ENCODE measurements around the gene DMXL2.

DMXL2 gene

DNA sequence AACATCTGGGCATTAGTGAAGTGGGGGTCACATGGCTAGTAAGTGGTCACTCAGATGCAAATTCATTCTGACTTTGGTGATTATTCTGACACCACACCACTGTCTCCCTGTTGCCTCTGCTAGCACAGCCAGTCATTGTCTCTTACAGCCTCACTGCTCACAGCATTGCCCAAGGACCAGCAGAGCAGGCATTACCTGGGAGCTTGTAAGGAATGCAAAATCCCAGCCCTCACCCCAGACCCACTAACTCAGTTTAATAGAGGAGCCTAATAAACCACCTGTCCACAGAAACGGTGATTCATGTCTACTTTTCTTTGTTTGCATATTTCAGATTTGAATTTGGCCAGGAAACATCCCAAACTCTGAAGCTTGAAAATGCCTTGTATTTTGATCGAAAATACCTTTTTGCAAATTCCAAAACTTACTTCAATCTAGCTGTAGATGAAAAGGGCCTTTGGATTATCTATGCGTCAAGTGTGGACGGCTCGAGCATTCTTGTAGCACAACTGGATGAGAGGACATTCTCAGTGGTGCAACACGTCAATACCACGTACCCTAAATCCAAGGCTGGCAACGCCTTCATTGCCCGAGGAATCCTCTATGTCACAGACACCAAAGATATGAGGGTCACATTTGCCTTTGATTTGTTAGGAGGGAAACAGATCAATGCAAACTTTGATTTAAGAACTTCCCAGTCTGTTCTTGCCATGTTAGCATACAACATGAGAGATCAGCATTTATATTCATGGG lies 218.4 kb downstream of the DMXL2 start:
- H3K4me3 ChIP-seq (ENCODE audit: low read length), result no peak overlapping the region
- no peak for DNase-seq (ENCODE audit: low read depth)
- TF ChIP-seq, protein P1, sequence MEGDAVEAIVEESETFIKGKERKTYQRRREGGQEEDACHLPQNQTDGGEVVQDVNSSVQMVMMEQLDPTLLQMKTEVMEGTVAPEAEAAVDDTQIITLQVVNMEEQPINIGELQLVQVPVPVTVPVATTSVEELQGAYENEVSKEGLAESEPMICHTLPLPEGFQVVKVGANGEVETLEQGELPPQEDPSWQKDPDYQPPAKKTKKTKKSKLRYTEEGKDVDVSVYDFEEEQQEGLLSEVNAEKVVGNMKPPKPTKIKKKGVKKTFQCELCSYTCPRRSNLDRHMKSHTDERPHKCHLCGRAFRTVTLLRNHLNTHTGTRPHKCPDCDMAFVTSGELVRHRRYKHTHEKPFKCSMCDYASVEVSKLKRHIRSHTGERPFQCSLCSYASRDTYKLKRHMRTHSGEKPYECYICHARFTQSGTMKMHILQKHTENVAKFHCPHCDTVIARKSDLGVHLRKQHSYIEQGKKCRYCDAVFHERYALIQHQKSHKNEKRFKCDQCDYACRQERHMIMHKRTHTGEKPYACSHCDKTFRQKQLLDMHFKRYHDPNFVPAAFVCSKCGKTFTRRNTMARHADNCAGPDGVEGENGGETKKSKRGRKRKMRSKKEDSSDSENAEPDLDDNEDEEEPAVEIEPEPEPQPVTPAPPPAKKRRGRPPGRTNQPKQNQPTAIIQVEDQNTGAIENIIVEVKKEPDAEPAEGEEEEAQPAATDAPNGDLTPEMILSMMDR (conservative IDR thresholded peaks at IDR 0.05; ENCODE audit: low read length), result no peak

- TF ChIP-seq, protein P1 (conservative IDR thresholded peaks at IDR 0.05; ENCODE audit: low read length), result peak; percentile 83
- H3K4me3 ChIP-seq (ENCODE audit: low read length), result no peak overlapping the region
- peak; percentile 48 for DNase-seq (ENCODE audit: low read depth)
These were observed 219.3 kb downstream of the DMXL2 start for GRCh38 chr15:51403072-51403878.

GRCh38 chr15:51401872-51402517 lies 220.6 kb downstream of the DMXL2 start:
- peak; percentile 48 for DNase-seq (ENCODE audit: low read depth)
- TF ChIP-seq, protein P1 (conservative IDR thresholded peaks at IDR 0.05; ENCODE audit: low read length), result peak; percentile 78
- H3K4me3 ChIP-seq (ENCODE audit: low read length), result no peak overlapping the region

DNA sequence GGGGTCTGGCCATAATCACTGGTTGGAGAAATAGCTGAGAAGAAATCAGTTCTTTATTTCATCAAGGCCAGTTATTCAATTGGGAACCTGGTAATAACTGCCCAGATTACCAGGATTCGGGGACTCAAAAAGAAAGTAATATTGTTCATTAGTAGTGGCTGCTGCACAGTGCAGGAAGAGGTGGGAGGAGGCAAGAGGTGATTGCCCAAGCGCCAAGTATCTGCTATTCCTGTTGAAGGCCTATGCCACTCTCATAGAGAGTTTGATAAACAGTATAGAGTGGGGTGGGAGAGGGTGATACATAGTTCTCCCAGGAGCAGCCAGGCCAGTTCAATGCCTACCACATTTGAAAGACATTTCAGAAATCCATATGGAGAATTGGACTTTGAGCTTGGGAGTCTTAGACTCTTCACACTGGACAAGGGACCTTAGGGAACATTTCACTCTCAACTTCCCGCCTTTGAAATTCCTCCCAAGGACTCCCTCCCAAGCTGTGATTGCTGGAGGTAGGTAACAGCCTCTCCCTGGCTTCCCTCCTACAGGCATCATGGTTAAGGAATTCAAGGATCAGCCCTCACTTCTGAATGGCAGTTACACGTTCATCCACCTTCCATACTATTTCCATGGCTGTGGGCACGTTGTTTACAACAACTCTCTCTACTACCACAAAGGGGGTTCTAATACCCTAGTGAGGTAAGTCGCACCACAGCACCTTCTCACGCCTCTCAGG lies 221.4 kb downstream of the DMXL2 start:
- TF ChIP-seq, protein P1 (conservative IDR thresholded peaks at IDR 0.05; ENCODE audit: low read length), result no peak
- DNase-seq (ENCODE audit: low read depth), result no peak
- no peak overlapping the region for H3K4me3 ChIP-seq (ENCODE audit: low read length)

DNA sequence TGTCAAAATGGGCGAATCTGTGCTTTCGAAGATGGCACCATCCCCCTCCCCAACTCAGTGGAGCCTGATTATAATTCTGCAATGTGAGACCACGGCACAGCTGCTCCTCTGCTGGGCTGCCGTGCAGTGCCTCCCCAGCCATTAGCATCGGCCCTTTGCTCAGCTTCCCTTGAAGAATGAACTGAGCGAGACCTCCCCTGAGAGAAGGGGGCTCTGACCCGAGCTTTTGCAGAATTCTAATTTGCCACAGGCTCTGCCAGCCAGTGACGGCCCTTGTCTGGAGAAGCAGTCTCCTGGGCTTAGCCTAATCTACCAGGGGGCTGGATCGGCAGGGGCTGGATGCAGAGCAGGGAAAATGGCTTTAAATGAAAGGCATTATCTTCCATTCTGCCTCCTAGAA lies 223.9 kb downstream of the DMXL2 start:
- no peak for DNase-seq (ENCODE audit: low read depth)
- TF ChIP-seq, protein P1 (conservative IDR thresholded peaks at IDR 0.05; ENCODE audit: low read length), result no peak
- H3K4me3 ChIP-seq (ENCODE audit: low read length), result no peak overlapping the region

Data from AG10803 (cell line).